SK-N-SH (cell line): ENCODE measurements around the gene CDKN2B-AS1. TPM values are rescaled to one million over a fixed set of nuclear protein-coding genes. Genes with fewer than 3 reads are reported as not detected.

Experiments
- CTCF ChIA-PET: fragments of 300-600, 350-600 bp; formaldehyde crosslinking; extraction: SDS; loops from one replicate; lab custom pipeline; 2021; lab: Yijun Ruan, JAX
- POLR2A ChIA-PET: fragments of 350-600 bp; sonication (Branson Sonifier 250); formaldehyde crosslinking; extraction: SDS; loops from one replicate; lab custom pipeline; 2020; ENCODE audit warnings: antibody characterized with exemption, inconsistent platforms; lab: Yijun Ruan, JAX
- DNase-seq: peaks from one replicate; pipeline ENCODE4 v3.0.0; 2012
- H2AFZ ChIP-seq: fragments of 200-600 bp; sonication (generic); 2 replicates; pipeline ENCODE4 v1.8.1; 2016; ENCODE audit warnings: antibody characterized with exemption, mild to moderate bottlenecking, low read depth
- H3F3A ChIP-seq: fragments of 200-600 bp; sonication (generic); replicated peaks from 2 replicates; pipeline ENCODE3; 2016; ENCODE audit warnings: antibody characterized with exemption, mild to moderate bottlenecking; ENCODE audit not compliant: insufficient read depth
- H3K27ac ChIP-seq, 2 experiments: fragments of 200-500 bp in 1 of 2; fragments of 200-600 bp in 1 of 2; sonication (Bioruptor generic) in 1 of 2; sonication (generic), shearing (Covaris generic) in 1 of 2; 2 replicates each; pipeline versions ENCODE4 v1.5.1 to v1.6.1; 2014 to 2016; ENCODE audit warnings: low read depth in 2 of 2, inconsistent platforms in 1 of 2, low read length in 1 of 2, mild to moderate bottlenecking in 1 of 2, mixed read lengths in 1 of 2
- H3K27me3 ChIP-seq: fragments of 200-600 bp; sonication (generic), shearing (Covaris generic); 2 replicates; pipeline ENCODE4 v1.6.1; 2016; ENCODE audit warnings: mixed run types; ENCODE audit not compliant: insufficient read depth
- H3K36me3 ChIP-seq, 2 experiments: fragments of 200-500 bp in 1 of 2; fragments of 200-600 bp in 1 of 2; sonication (Bioruptor generic) in 1 of 2; sonication (generic) in 1 of 2; replicated peaks in 1 of 2; 2 replicates each; pipeline versions ENCODE3 to v1.5.1; 2014 to 2016; ENCODE audit warnings: low read length in 1 of 2, mild to moderate bottlenecking in 1 of 2; ENCODE audit not compliant: insufficient read depth in 2 of 2, control insufficient read depth in 1 of 2
- H3K4me1 ChIP-seq, 2 experiments: fragments of 200-500 bp in 1 of 2; fragments of 200-600 bp in 1 of 2; sonication (Bioruptor generic) in 1 of 2; sonication (generic), shearing (Covaris generic) in 1 of 2; 2 replicates each; pipeline versions ENCODE4 v1.5.1 to v1.6.1; 2014 to 2016; ENCODE audit warnings: low read depth in 1 of 2, low read length in 1 of 2, mixed run types in 1 of 2; ENCODE audit not compliant: insufficient read depth in 2 of 2, control insufficient read depth in 1 of 2
- H3K4me2 ChIP-seq: fragments of 200-600 bp; sonication (generic), shearing (Covaris generic); 2 replicates; pipeline ENCODE4 v1.6.1; 2017; ENCODE audit warnings: mixed run types
- H3K4me3 ChIP-seq, 2 experiments: fragments of 200-500 bp in 1 of 2; fragments of 200-600 bp in 1 of 2; sonication (Bioruptor generic) in 1 of 2; sonication (generic), shearing (Covaris generic) in 1 of 2; 2 replicates each; pipeline versions ENCODE4 v1.5.1 to v1.8.1; 2014 to 2016; ENCODE audit warnings: low read depth in 2 of 2, inconsistent platforms in 1 of 2, low read length in 1 of 2, mild to moderate bottlenecking in 1 of 2, mixed read lengths in 1 of 2, moderate library complexity in 1 of 2
- H3K79me2 ChIP-seq: fragments of 200-600 bp; sonication (generic); 2 replicates; pipeline ENCODE4 v1.8.1; 2017; ENCODE audit warnings: mild to moderate bottlenecking; ENCODE audit not compliant: insufficient read depth
- H3K9ac ChIP-seq: fragments of 200-600 bp; sonication (generic); 2 replicates; pipeline ENCODE4 v1.6.1; 2017; ENCODE audit warnings: mixed run types
- H3K9me2 ChIP-seq: fragments of 200-600 bp; sonication (generic); 2 replicates; pipeline ENCODE4 v1.6.1; 2017; ENCODE audit warnings: mixed run types
- H3K9me3 ChIP-seq: fragments of 200-600 bp; sonication (generic); 2 replicates; pipeline ENCODE4 v1.6.1; 2017; ENCODE audit warnings: mixed run types, mild to moderate bottlenecking, moderate library complexity
- H4K20me1 ChIP-seq: fragments of 200-600 bp; sonication (generic); 2 replicates; pipeline ENCODE4 v1.6.1; 2017; ENCODE audit warnings: mild to moderate bottlenecking, mixed run types; ENCODE audit not compliant: insufficient read depth
- FOSL2 ChIP-seq: IDR thresholded peaks from 2 replicates; pipeline ENCODE4 v1.4.0; 2012; ENCODE audit warnings: low read depth, mild to moderate bottlenecking, moderate library complexity, borderline replicate concordance
- FOXM1 ChIP-seq: IDR thresholded peaks from 2 replicates; pipeline ENCODE4 v1.4.0; 2012; ENCODE audit warnings: low read depth, mild to moderate bottlenecking
- JUND ChIP-seq: IDR thresholded peaks from 2 replicates; pipeline ENCODE4 v1.4.0; 2012
- RAD21 ChIP-seq: IDR thresholded peaks from 2 replicates; pipeline ENCODE4 v1.6.1; 2012; ENCODE audit warnings: mild to moderate bottlenecking, low read length
- SIN3A ChIP-seq: IDR thresholded peaks from 2 replicates; pipeline ENCODE4 v1.6.1; 2012; ENCODE audit warnings: low read depth, mild to moderate bottlenecking, low read length, moderate library complexity, borderline replicate concordance
- WGBS: methylation state at CpG from one replicate; pipeline ENCODE4 v1.1.6; 2017; ENCODE audit warnings: low lambda C conversion rate; 5-methylcytosine and 5-hydroxymethylcytosine counted together
- polyA plus RNA-seq, 3 experiments: library from polyadenylated mRNA; depleted of rRNA; stranded (reverse); fragments of >200 nt; gene quantifications; 2 replicates each; pipeline ENCODE4 v1.2.3, GENCODE V29; 2012
- TF ChIP-seq, protein P1 (sequence below): fragments of 200-600 bp; sonication (generic); IDR thresholded peaks from 2 replicates; pipeline ENCODE4 v1.6.1; 2017; ENCODE audit warnings: antibody characterized with exemption, mild to moderate bottlenecking, moderate library complexity

Gene CDKN2B-AS1
- polyA plus RNA-seq, 1 of the 3 experiments (the other 2 are of a cell fraction) = 0.25 TPM

GRCh38 chr9:22098643-22099332 lies 104.2 kb downstream of the CDKN2B-AS1 start:
- ChIA-PET POLR2A (no interaction called here), CTCF (no interaction called here)
- Histone ChIP-seq H3K4me2 (no peak overlapping the region), H4K20me1 (no peaks in the 10 kb centered on the region), H3K9me2 (no peaks in the 10 kb centered on the region; the same call in 1 of the 2 replicates), H3K27me3 (no peaks in the 10 kb centered on the region), H3K4me1 (peaks cover 0 to 4% of the 10 kb centered on the region in 2 experiments; a peak in 1 of 4 replicates), H3K36me3 (no peaks in the 10 kb centered on the region), H3K27ac (no peak overlapping the region), H2AFZ (peak overlapping the region; percentile 32; the same call in 1 of the 2 replicates), H3F3A (peaks cover 2% of the 10 kb centered on the region), H3K9me3 (no peaks in the 10 kb centered on the region), H3K79me2 (no peaks in the 10 kb centered on the region), H3K4me3 (no peak overlapping the region), H3K9ac (no peak overlapping the region)
- TF ChIP-seq FOSL2 (0 out of 2 replicates have a peak, but pooled peaks have one; percentile 2), FOXM1 (no peak), JUND (no peak), SIN3A (no peak)
- no peak for DNase-seq
- 62% methylated on average over 3 of the region's 3 CpGs for WGBS

DNA sequence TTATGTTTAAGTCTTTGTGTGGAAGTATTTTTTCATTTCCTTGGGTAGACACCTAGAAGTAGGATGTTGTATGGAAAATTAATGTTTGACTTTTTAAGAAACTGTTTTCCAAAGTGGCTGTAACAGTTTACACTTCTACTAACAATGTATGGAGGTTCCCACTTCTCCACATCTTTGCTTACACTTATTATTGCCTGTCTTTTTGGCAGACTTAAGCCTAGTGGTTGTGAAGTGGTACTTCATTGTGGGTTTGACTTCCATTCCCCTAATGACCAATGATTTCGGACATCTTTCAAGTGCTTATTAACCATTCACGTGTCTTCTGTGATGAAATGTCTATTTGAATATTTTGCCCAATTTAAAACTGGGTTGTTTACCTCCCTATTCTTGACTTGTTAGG lies 106.0 kb downstream of the CDKN2B-AS1 start:
- 34% methylated on average over 2 of the region's 2 CpGs for WGBS
- Histone ChIP-seq H3K9me2 (no peaks in the 10 kb centered on the region; the same call in 1 of the 2 replicates), H2AFZ (peak overlapping the region; percentile 11; the same call in 1 of the 2 replicates), H3K4me1 (peaks cover 0 to 10% of the 10 kb centered on the region in 2 experiments; a peak in 1 of 4 replicates), H3K9me3 (no peaks in the 10 kb centered on the region), H4K20me1 (no peaks in the 10 kb centered on the region), H3K4me3 (no peak overlapping the region), H3K4me2 (no peak overlapping the region), H3K27ac (no peak overlapping the region), H3K79me2 (no peaks in the 10 kb centered on the region), H3F3A (peaks cover 12% of the 10 kb centered on the region), H3K36me3 (no peaks in the 10 kb centered on the region), H3K9ac (no peak overlapping the region), H3K27me3 (no peaks in the 10 kb centered on the region)
- ChIA-PET CTCF (no interaction called here), POLR2A (no interaction called here)
- no peak for DNase-seq
- TF ChIP-seq, protein P1, sequence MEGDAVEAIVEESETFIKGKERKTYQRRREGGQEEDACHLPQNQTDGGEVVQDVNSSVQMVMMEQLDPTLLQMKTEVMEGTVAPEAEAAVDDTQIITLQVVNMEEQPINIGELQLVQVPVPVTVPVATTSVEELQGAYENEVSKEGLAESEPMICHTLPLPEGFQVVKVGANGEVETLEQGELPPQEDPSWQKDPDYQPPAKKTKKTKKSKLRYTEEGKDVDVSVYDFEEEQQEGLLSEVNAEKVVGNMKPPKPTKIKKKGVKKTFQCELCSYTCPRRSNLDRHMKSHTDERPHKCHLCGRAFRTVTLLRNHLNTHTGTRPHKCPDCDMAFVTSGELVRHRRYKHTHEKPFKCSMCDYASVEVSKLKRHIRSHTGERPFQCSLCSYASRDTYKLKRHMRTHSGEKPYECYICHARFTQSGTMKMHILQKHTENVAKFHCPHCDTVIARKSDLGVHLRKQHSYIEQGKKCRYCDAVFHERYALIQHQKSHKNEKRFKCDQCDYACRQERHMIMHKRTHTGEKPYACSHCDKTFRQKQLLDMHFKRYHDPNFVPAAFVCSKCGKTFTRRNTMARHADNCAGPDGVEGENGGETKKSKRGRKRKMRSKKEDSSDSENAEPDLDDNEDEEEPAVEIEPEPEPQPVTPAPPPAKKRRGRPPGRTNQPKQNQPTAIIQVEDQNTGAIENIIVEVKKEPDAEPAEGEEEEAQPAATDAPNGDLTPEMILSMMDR = peak; percentile 40; the same call in 1 of the 2 replicates
- no peak for TF ChIP-seq RAD21
